Measurements from ENCODE around the gene LRIT1.

Gene LRIT1

GRCh38 chr10:84200537-84201243 is 40.7 kb downstream of the LRIT1 start:
- H3K27me3 Mint-ChIP-seq (ENCODE audit: low read depth, poor library complexity): peaks cover 34% of the 10 kb centered on the region

DNA sequence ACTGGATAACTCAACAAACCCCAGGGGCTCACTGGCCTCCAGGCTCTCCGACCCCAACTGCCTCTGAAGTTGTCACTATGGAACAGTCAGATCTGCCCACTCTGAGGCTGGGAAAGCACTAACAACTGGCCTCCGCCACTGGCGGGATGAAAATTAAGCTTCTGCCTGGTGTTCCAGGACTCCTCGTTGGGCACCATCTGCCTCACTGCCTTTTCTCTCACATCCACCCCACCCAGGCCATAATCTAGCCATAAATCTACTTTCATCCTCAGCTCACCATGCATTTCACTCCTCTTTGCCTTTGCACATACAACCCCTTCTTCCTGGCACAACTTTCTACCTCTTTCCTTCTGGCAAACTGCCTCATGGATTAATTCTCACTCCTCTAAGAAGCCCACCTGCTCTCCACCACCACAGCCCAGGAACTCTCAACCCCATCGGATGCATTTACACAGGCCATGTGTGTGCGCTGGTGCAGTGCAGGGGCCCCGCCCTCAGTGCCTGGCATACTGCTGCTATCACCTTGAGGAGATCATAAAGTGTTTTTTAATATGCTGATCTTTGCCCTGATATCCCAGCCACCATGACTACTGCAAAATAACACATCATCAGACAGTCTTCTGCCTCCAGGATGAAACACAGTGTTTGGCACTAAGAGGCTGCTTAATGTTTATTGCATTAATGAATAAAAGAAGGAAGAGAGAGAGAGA is 43.0 kb downstream of the LRIT1 start:
- Mint-ChIP-seq H3K27me3 (ENCODE audit: low read depth, poor library complexity) (peaks cover 53% of the 10 kb centered on the region), H3K4me1 (no peaks in the 10 kb centered on the region)

More at GRCh38 chr10:84200537-84201243, 40.7 kb downstream of the LRIT1 start:
- Mint-ChIP-seq H3K4me1 (no peaks in the 10 kb centered on the region), H3K27ac (no peak overlapping the region), H3K4me3 (no peak overlapping the region), H3K9me3 (no peaks in the 10 kb centered on the region), H3K36me3 (ENCODE audit: low read depth) (no peaks in the 10 kb centered on the region)
- TF ChIP-seq CTCF (IDR thresholded peaks at IDR 0.05): no peak
- no peak for DNase-seq

DNA sequence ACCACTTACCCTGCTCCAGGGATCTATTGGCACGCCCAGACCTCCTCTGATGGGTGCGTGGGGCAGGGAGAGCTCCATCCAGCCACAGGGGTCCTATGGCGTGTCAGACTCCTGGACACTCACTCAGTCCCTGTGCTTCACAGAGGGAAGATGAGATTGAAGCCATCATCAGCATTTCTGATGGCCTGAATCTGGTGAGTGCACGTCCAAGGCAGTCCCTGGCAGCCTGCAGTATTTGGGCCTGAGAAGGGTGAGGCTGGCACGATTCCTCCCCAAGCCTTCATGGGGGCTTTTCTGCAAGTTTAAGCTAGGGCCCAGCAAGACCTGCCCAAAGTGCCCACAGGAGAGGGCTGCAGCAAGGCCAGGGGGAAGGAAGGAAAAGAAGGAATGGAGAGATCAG is 43.7 kb downstream of the LRIT1 start:
- Mint-ChIP-seq H3K4me1 (no peaks in the 10 kb centered on the region), H3K9me3 (no peaks in the 10 kb centered on the region), H3K36me3 (ENCODE audit: low read depth) (no peaks in the 10 kb centered on the region), H3K4me3 (no peak overlapping the region), H3K27me3 (ENCODE audit: low read depth, poor library complexity) (peaks cover 60% of the 10 kb centered on the region), H3K27ac (no peak overlapping the region)
- no peak for DNase-seq
- TF ChIP-seq CTCF (IDR thresholded peaks at IDR 0.05): no peak

More for the DNA sequence above, 43.0 kb downstream of the LRIT1 start:
- Mint-ChIP-seq H3K36me3 (ENCODE audit: low read depth) (no peaks in the 10 kb centered on the region), H3K4me3 (no peak overlapping the region), H3K27ac (no peak overlapping the region), H3K9me3 (no peaks in the 10 kb centered on the region)
- no peak for TF ChIP-seq CTCF (IDR thresholded peaks at IDR 0.05)
- no peak for DNase-seq

DNA sequence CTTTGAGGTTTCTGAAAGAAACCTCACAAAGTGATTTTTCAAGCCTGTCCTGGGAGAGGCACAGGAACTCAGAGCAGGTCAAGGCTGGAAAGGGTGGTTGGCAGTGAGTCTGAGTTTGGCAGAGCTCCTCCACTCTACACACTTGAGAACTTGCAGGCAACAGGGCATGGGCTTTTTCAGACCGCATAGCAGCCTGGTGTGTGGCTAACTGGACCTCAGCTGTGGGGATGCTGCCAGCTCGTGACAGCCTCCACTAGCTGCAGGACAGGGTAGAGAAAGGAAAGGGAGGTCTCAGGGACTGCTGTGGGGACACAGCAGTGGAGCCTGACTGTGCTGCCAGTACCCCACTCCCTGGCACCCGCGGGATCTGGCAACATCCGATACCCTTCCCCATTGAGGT is 44.4 kb downstream of the LRIT1 start:
- no peak overlapping the region for H3K4me3 Mint-ChIP-seq
- H3K4me1 Mint-ChIP-seq: no peaks in the 10 kb centered on the region
- no peak overlapping the region for H3K27ac Mint-ChIP-seq
- H3K36me3 Mint-ChIP-seq (ENCODE audit: low read depth): no peaks in the 10 kb centered on the region
- no peak for TF ChIP-seq CTCF (IDR thresholded peaks at IDR 0.05)
- H3K27me3 Mint-ChIP-seq (ENCODE audit: low read depth, poor library complexity): peaks cover 66% of the 10 kb centered on the region
- DNase-seq: no peak
- H3K9me3 Mint-ChIP-seq: no peaks in the 10 kb centered on the region

GRCh38 chr10:84196083-84196482 is 45.3 kb downstream of the LRIT1 start:
- H3K4me3 Mint-ChIP-seq: no peak overlapping the region
- H3K4me1 Mint-ChIP-seq: no peaks in the 10 kb centered on the region
- peaks cover 74% of the 10 kb centered on the region for H3K27me3 Mint-ChIP-seq (ENCODE audit: low read depth, poor library complexity)
- DNase-seq: no peak
- TF ChIP-seq CTCF (IDR thresholded peaks at IDR 0.05): no peak
- H3K36me3 Mint-ChIP-seq (ENCODE audit: low read depth): no peaks in the 10 kb centered on the region
- no peaks in the 10 kb centered on the region for H3K9me3 Mint-ChIP-seq
- no peak overlapping the region for H3K27ac Mint-ChIP-seq
